OCI-LY3 (cell line): ENCODE measurements around the gene SLC6A9.

ENCODE experiments used
- CTCF ChIP-seq: fragments of 200-600, 300-600 bp; sonication (generic); IDR thresholded peaks from 2 replicates; pipeline ENCODE4 v1.5.1; 2014; ENCODE audit warnings: antibody characterized with exemption, low read length, low read depth
- EZH2phosphoT487 ChIP-seq: fragments of 200-600 bp; shearing (Covaris generic); IDR thresholded peaks from 2 replicates; pipeline ENCODE4 v1.6.1; 2018; ENCODE audit warnings: antibody characterized with exemption, mixed run types, low read depth

DNA sequence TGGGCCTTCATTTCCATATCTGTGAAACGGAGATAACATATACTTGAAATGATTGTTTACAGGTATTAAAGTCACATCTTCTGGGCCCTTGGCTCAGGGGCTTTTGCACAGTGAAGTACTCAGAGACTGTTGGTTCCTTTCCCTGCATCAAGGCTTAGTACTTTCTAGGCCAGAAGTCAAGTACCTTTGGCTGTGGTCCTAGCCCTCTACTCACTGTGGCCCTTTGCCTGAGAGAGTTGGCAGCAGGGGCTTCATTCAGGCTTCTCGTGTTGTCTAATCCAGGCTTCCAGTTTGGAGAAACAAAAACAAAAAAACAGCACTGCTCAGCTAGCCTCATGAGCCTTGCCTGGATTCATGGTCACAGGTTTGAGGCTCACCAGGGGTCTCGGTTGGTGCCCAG, 69.6 kb downstream of the SLC6A9 start:
- TF ChIP-seq CTCF (no peak), EZH2phosphoT487 (no peak)
